H9 (cell line): Measurements from ENCODE around the gene SLC22A3. TPM values are rescaled to one million over a fixed set of nuclear protein-coding genes. Genes with fewer than 3 reads are reported as not detected.

Experiments
- DNase-seq: peaks from one replicate; pipeline ENCODE4 v3.0.0-alpha.2; 2017
- H2AFZ ChIP-seq: one replicate; pipeline ENCODE4 v1.6.1; 2013; ENCODE audit warnings: mild to moderate bottlenecking, low read length, control low read depth, moderate library complexity
- H2AK5ac ChIP-seq: 2 replicates; pipeline ENCODE4 v1.6.1; 2013; ENCODE audit warnings: low read length, control low read depth, mixed read lengths; ENCODE audit not compliant: insufficient read length
- H2BK120ac ChIP-seq: one replicate; pipeline ENCODE4 v1.6.1; 2013; ENCODE audit warnings: low read depth, mild to moderate bottlenecking, low read length, control low read depth, inconsistent platforms; ENCODE audit not compliant: poor library complexity, severe bottlenecking
- H2BK12ac ChIP-seq: 2 replicates; pipeline ENCODE4 v1.6.1; 2013; ENCODE audit warnings: low read length, control low read depth, mixed read lengths, low read depth; ENCODE audit not compliant: insufficient read length
- H2BK15ac ChIP-seq: 2 replicates; pipeline ENCODE4 v1.6.1; 2013; ENCODE audit warnings: low read depth, low read length, control low read depth
- H2BK20ac ChIP-seq: one replicate; pipeline ENCODE4 v1.6.1; 2013; ENCODE audit warnings: low read depth, mild to moderate bottlenecking, low read length, control low read depth, inconsistent platforms; ENCODE audit not compliant: poor library complexity, severe bottlenecking
- H2BK5ac ChIP-seq: 2 replicates; pipeline ENCODE4 v1.6.1; 2013; ENCODE audit warnings: low read length, control low read depth, mixed read lengths; ENCODE audit not compliant: insufficient read length
- H3K14ac ChIP-seq: 2 replicates; pipeline ENCODE4 v1.6.1; 2013; ENCODE audit warnings: low read length, control low read depth; ENCODE audit not compliant: insufficient read depth
- H3K18ac ChIP-seq: 2 replicates; pipeline ENCODE4 v1.6.1; 2013; ENCODE audit warnings: low read depth, mild to moderate bottlenecking, mixed read lengths, low read length, control low read depth; ENCODE audit not compliant: insufficient read length
- H3K23ac ChIP-seq: 2 replicates; pipeline ENCODE4 v1.6.1; 2013; ENCODE audit warnings: low read length, control low read depth, mixed read lengths, low read depth; ENCODE audit not compliant: insufficient read length
- H3K23me2 ChIP-seq: 2 replicates; pipeline ENCODE4 v1.6.1; 2013; ENCODE audit warnings: low read depth, mild to moderate bottlenecking, mixed read lengths, low read length, control low read depth; ENCODE audit not compliant: insufficient read length, poor library complexity, severe bottlenecking
- H3K27ac ChIP-seq: 2 replicates; pipeline ENCODE4 v1.5.1; 2013; ENCODE audit warnings: low read length, control low read depth, mixed read lengths, low read depth; ENCODE audit not compliant: insufficient read length
- H3K27me3 ChIP-seq: 2 replicates; pipeline ENCODE4 v1.6.1; 2013; ENCODE audit warnings: low read length, control low read depth, inconsistent platforms; ENCODE audit not compliant: insufficient read depth
- H3K4ac ChIP-seq: 2 replicates; pipeline ENCODE4 v1.6.1; 2013; ENCODE audit warnings: low read depth, mild to moderate bottlenecking, control low read depth, inconsistent platforms, low read length, moderate library complexity
- H3K4me1 ChIP-seq: 2 replicates; pipeline ENCODE4 v1.6.1; 2013; ENCODE audit warnings: low read length, control low read depth, inconsistent platforms; ENCODE audit not compliant: insufficient read depth
- H3K4me2 ChIP-seq: 2 replicates; pipeline ENCODE4 v1.6.1; 2013; ENCODE audit warnings: low read length, control low read depth, mixed read lengths; ENCODE audit not compliant: insufficient read length, insufficient read depth
- H3K56ac ChIP-seq: 2 replicates; pipeline ENCODE4 v1.6.1; 2013; ENCODE audit warnings: low read depth, mild to moderate bottlenecking, mixed read lengths, low read length, control low read depth; ENCODE audit not compliant: insufficient read length
- H3K79me1 ChIP-seq: 2 replicates; pipeline ENCODE4 v1.6.1; 2013; ENCODE audit warnings: low read depth, mild to moderate bottlenecking, moderate library complexity, low read length, control low read depth, inconsistent platforms; ENCODE audit not compliant: insufficient read depth, poor library complexity, severe bottlenecking
- H3K79me2 ChIP-seq: 2 replicates; pipeline ENCODE4 v1.6.1; 2013; ENCODE audit warnings: low read length, control low read depth, inconsistent platforms; ENCODE audit not compliant: insufficient read depth
- H3K9ac ChIP-seq: 2 replicates; pipeline ENCODE4 v1.6.1; 2013; ENCODE audit warnings: low read length, control low read depth, mixed read lengths; ENCODE audit not compliant: insufficient read length; ENCODE audit errors: extremely low read depth
- H3K9me3 ChIP-seq: one replicate; pipeline ENCODE4 v1.6.1; 2013; ENCODE audit warnings: low read depth, low read length, inconsistent platforms; ENCODE audit not compliant: control insufficient read depth
- H3T11ph ChIP-seq: one replicate; pipeline ENCODE4 v1.6.1; 2013; ENCODE audit warnings: mild to moderate bottlenecking, low read length, control low read depth, inconsistent platforms
- H4K20me1 ChIP-seq: one replicate; pipeline ENCODE4 v1.6.1; 2013; ENCODE audit not compliant: control insufficient read depth, insufficient read length, insufficient read depth
- H4K5ac ChIP-seq: 2 replicates; pipeline ENCODE4 v1.6.1; 2013; ENCODE audit warnings: low read depth, mild to moderate bottlenecking, mixed read lengths, low read length, control low read depth; ENCODE audit not compliant: insufficient read length
- H4K8ac ChIP-seq: replicated peaks from 2 replicates; pipeline ENCODE4 v1.6.1; 2013; ENCODE audit warnings: low read length, control low read depth, mixed read lengths, low read depth; ENCODE audit not compliant: insufficient read length
- H4K91ac ChIP-seq: 2 replicates; pipeline ENCODE4 v1.6.1; 2013; ENCODE audit warnings: low read depth, mild to moderate bottlenecking, moderate library complexity, mixed read lengths, low read length, control low read depth; ENCODE audit not compliant: insufficient read length
- H3K27ac Mint-ChIP-seq, 3 experiments: 2 replicates in 2 of 3; 3 replicates in 1 of 3; pipeline ENCODE4 v1.8.0; 2020 to 2021; ENCODE audit warnings: mixed read lengths in 3 of 3, mild to moderate bottlenecking in 1 of 3, moderate library complexity in 1 of 3
- H3K27me3 Mint-ChIP-seq: 2 replicates; pipeline ENCODE4 v1.8.0; 2021; ENCODE audit warnings: low read depth, mild to moderate bottlenecking, moderate library complexity, mixed read lengths
- H3K36me3 Mint-ChIP-seq, 3 experiments: 2 replicates in 2 of 3; 3 replicates in 1 of 3; pipeline ENCODE4 v1.8.0; 2020 to 2021; ENCODE audit warnings: low read depth in 3 of 3, mixed read lengths in 3 of 3; ENCODE audit not compliant: insufficient read depth in 1 of 3
- H3K4me1 Mint-ChIP-seq, 2 experiments: 2 replicates each; pipeline ENCODE4 v1.8.0; 2020; ENCODE audit warnings: mixed read lengths in 2 of 2
- H3K4me3 Mint-ChIP-seq, 2 experiments: 2 replicates in 1 of 2; 3 replicates in 1 of 2; pipeline ENCODE4 v1.8.0; 2020 to 2021; ENCODE audit warnings: mild to moderate bottlenecking in 2 of 2, mixed read lengths in 2 of 2, moderate library complexity in 1 of 2
- H3K9me3 Mint-ChIP-seq, 2 experiments: 2 replicates in 1 of 2; 3 replicates in 1 of 2; pipeline ENCODE4 v1.8.0; 2020; ENCODE audit warnings: mild to moderate bottlenecking in 2 of 2, mixed read lengths in 2 of 2, moderate library complexity in 1 of 2
- WGBS: extraction: QIAGEN DNeasy Blood & Tissue Kit; methylation state at CpG from one replicate; pipeline ENCODE4 v1.1.7; 2013; ENCODE audit warnings: missing lambda C conversion rate, low lambda C conversion rate, mixed read lengths; ENCODE audit not compliant: insufficient read length; ENCODE audit errors: extremely low coverage; 5-methylcytosine and 5-hydroxymethylcytosine counted together
- total RNA-seq: library from RNA; stranded (reverse); gene quantifications from 2 replicates; pipeline ENCODE4 v1.2.1, GENCODE V29; 2021
- TF ChIP-seq, protein P1 (sequence below): fragments of 200-600 bp; sonication (generic); conservative IDR thresholded peaks from 3 replicates; pipeline ENCODE4 v1.8.0; 2021; ENCODE audit warnings: antibody characterized with exemption, mild to moderate bottlenecking

SLC22A3 gene
- total RNA-seq, 1 experiment from 2014 or later: 2.7 TPM

DNA sequence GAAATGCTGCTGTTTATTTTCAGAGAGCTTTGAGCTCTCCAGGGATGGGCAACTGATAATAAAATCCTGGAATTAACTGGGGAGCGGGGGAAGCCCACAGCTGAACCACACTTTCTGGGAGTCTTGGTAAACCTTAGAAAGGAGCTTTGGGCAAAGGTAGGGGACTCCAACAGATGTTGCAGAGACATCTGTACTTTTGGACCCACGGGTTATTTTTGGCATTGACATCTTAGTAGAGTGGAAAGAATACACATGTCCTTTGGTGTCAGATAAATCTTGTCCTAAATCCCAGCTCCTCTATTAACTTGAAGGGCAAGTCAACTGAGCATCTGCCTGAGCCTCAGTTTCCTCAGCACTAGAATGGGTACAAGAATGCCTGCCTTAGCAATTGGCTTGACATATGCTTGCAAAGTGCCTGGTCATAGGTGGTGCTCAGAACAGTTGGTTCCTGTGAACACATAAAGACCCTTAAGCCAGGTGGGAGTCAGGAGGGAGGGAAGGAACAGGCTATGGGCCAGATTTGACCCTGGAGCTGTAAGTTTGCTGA is 5.8 kb downstream of the SLC22A3 start:
- WGBS: no CpG with 5 or more reads among the region's 2 CpGs
- H2BK15ac ChIP-seq: no peak overlapping the region
- no peaks in the 10 kb centered on the region for H3K79me1 ChIP-seq
- H3K9ac ChIP-seq: no peak overlapping the region
- H3K27me3 Mint-ChIP-seq: peaks cover 25% of the 10 kb centered on the region
- no peak overlapping the region for H3K4ac ChIP-seq
- no peaks in the 10 kb centered on the region for H3K9me3 ChIP-seq
- no peak overlapping the region for H3K56ac ChIP-seq
- H2BK120ac ChIP-seq: no peak overlapping the region
- H2AFZ ChIP-seq: no peak overlapping the region
- peaks cover 2% of the 10 kb centered on the region; the same call in 1 of the 2 replicates for H3K4me1 ChIP-seq
- no peak overlapping the region for H3K14ac ChIP-seq
- H2AK5ac ChIP-seq: no peak overlapping the region
- H3K27ac Mint-ChIP-seq: no peak overlapping the region
- H3K4me2 ChIP-seq: no peak overlapping the region
- no peak overlapping the region for H3K23ac ChIP-seq
- H3K23me2 ChIP-seq: peaks cover 2% of the 10 kb centered on the region
- H3T11ph ChIP-seq: no peak overlapping the region
- H2BK12ac ChIP-seq: no peak overlapping the region
- no peak for DNase-seq
- no peak overlapping the region for H4K91ac ChIP-seq
- no peak overlapping the region for H3K4me3 Mint-ChIP-seq
- no peak overlapping the region for H4K8ac ChIP-seq
- TF ChIP-seq, protein P1, sequence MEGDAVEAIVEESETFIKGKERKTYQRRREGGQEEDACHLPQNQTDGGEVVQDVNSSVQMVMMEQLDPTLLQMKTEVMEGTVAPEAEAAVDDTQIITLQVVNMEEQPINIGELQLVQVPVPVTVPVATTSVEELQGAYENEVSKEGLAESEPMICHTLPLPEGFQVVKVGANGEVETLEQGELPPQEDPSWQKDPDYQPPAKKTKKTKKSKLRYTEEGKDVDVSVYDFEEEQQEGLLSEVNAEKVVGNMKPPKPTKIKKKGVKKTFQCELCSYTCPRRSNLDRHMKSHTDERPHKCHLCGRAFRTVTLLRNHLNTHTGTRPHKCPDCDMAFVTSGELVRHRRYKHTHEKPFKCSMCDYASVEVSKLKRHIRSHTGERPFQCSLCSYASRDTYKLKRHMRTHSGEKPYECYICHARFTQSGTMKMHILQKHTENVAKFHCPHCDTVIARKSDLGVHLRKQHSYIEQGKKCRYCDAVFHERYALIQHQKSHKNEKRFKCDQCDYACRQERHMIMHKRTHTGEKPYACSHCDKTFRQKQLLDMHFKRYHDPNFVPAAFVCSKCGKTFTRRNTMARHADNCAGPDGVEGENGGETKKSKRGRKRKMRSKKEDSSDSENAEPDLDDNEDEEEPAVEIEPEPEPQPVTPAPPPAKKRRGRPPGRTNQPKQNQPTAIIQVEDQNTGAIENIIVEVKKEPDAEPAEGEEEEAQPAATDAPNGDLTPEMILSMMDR: no peak
- H3K27ac ChIP-seq: no peak overlapping the region
- H4K20me1 ChIP-seq: no peaks in the 10 kb centered on the region
- no peak overlapping the region for H2BK20ac ChIP-seq
- no peaks in the 10 kb centered on the region for H3K9me3 Mint-ChIP-seq
- H2BK5ac ChIP-seq: no peak overlapping the region
- H3K4me1 Mint-ChIP-seq: peaks cover 17% of the 10 kb centered on the region in 2 experiments
- H3K18ac ChIP-seq: no peak overlapping the region
- H4K5ac ChIP-seq: no peak overlapping the region
- no peaks in the 10 kb centered on the region for H3K79me2 ChIP-seq
- peaks cover 9% of the 10 kb centered on the region; the same call in 1 of the 2 replicates for H3K27me3 ChIP-seq
- no peaks in the 10 kb centered on the region; a peak in 1 of 7 replicates for H3K36me3 Mint-ChIP-seq
